ENCODE measurements around the gene CDH19.
A peak's percentile ranks its signal among the peaks of the same experiment; 100 is the strongest.
"Not testable (repeated sequence)": the region's sequence is repeated elsewhere in the genome, so short reads cannot be mapped to it uniquely, and the experiment has no call there.

Gene CDH19

DNA sequence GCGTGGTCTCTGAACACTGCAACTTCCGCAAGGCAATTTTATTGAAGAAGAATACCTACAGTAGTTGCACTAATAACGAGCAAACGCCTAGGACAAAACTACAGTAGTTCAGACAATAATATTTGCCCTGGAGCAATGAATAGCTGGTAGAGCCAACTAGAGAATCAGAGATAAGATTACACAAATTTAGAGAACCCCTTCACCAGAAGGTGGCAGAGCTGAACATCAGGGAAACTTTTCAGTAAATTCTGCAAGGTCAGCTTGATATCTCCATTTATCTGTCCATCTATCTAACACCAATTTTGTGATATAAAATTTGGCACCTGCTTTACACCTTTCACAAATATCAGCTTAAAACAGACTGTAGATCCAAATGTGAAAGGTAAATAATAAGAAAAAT is 43.8 kb downstream of the CDH19 start:
- peak; percentile 32 for DNase-seq

DNA sequence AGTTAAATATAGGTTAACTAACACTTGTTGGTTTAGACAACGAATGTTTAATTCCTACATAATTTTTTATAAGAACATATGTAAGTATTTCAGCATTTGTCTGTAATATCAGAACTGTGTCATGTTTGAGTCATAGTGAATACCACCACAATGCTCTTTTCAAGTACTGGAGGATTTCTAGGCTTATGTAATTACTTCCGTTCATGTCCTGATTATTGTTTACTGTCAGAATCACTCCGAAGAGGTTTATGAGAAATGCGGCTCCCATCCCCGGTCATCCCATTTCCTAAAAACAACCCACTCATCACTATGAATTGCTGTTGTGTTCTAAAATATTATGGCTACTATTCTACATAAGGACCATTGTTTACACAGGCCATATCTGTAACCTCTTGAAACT is 45.1 kb downstream of the CDH19 start:
- DNase-seq: peak; percentile 40

DNA sequence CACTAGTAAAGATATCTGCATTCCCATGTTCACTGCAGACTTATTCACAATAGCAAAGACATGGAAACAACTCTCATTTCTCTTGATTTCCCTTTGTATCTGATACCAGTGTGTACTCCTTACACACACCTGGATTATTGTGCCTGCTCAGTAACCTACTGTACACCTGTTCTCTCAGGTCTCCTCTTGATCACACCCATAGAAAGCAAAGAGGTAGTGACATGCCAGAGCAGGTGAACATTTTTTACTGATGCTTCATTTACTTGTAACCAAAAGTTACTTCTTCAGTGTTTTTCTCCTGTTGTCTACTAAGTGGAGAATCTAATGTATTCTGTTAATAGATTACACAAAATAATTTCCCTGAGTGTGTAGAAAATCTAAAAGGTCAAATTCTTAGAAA is 46.8 kb downstream of the CDH19 start:
- no peak for DNase-seq

DNA sequence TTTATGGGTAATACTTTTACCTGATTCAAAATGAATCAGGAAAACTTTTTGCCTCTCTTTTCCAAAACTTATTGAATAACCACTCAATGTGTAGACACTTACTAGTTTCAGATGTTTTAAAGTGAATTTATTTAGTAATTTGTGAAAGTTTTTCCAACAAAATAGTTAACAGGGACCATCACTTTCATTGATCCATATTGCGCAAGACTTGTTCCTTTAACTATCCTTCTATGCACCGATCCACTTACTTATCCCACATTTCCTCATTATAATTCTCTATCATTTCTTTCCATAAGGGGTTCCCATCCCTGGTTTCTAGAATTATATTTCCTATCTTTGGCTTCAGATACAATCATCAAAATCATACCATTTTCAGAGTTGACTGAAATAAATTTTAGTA is 48.3 kb downstream of the CDH19 start:
- no peak for DNase-seq

DNA sequence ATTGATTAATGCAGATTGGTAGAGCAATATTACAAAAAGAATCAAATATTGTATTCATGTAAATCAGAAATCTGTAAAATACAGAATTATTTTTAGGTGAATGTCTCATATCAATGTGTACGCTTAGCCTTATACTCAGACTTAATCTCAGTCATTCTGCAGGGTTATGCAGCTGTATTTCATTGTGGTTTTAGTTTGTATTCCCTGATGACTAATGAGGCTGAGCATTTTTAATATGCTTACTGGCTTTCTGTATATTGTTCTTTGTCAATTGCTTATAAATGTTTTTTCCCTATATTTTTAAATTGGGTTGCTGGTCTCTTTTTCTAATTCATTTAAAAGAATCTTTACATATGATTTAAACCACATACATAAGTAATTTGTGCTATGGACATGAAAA is 50.1 kb downstream of the CDH19 start:
- no peak for DNase-seq

DNA sequence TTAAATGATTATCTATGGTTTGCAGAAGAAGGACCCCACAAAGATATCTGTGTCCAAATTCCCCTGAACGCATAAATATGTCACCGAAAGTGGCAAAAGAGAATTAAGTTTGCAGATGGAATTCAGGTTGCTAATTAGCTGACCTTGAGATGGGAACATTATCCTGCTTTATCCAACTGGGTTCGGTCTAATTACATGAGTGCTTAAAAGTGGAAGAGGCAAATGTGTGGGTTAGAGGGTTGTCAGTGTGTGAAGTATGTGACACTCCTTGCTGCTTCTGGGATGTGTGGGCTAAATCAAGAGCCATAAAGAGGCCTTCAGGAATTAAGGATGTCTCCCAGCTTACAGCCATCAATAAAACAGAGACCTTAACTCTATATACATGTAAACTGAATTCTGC is 53.5 kb downstream of the CDH19 start:
- no peak for DNase-seq

DNA sequence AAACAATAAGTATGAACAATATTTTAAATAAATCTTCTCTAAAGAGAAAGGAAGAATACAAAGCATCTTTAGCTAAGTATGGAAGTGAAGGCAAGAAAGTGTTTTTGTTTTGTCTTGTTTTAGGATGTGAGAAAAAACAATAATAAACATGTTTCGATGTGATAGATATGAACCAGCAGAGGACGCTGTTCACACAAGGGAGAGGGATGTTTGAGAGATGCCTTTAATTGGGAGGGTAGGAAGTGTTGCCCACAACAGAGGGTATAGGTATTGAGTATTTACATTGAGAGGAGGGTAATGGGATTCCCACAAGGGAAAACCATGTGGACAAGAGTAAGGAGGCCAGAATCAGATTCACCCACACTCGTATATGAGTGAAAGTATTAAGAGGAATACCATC is 55.1 kb downstream of the CDH19 start:
- DNase-seq: no peak

DNA sequence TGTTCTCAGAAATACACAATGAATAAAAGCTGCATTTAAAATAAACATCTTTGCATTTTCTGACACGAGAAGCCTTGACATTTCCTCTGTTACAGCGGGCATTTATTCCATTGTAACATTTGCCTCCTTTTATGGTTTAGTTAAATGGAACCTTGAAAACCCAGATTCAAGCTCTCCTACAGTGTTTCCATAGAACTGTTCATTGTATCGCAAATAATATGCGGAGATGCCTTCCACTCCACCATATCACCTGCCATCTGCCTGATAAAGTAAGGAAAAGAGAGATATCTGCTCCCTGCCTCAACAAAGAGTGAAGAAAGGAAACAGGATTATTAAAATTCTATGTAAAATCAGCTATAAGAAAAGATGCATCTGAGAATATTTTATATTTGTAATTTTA is 69.8 kb downstream of the CDH19 start:
- DNase-seq: peak; percentile 18

DNA sequence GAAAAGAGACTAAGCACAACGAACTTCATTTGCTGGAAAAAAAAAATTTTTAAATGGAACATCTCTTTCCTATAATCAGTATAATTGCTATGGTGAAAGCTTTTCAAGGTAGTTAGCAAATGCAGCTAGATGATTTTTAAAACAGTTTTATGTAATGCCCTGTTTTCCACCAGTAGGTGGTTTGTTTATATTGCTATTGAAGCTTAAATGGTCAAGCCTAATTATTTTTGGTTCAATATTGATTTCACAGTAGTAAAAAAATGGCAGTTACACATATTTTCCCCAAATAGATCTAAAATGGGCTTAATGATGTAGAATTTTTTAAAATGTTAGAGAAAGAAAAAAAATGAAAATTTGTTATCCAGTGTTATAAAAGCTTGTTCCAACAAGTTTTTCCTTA is 70.2 kb downstream of the CDH19 start:
- no peak for DNase-seq

DNA sequence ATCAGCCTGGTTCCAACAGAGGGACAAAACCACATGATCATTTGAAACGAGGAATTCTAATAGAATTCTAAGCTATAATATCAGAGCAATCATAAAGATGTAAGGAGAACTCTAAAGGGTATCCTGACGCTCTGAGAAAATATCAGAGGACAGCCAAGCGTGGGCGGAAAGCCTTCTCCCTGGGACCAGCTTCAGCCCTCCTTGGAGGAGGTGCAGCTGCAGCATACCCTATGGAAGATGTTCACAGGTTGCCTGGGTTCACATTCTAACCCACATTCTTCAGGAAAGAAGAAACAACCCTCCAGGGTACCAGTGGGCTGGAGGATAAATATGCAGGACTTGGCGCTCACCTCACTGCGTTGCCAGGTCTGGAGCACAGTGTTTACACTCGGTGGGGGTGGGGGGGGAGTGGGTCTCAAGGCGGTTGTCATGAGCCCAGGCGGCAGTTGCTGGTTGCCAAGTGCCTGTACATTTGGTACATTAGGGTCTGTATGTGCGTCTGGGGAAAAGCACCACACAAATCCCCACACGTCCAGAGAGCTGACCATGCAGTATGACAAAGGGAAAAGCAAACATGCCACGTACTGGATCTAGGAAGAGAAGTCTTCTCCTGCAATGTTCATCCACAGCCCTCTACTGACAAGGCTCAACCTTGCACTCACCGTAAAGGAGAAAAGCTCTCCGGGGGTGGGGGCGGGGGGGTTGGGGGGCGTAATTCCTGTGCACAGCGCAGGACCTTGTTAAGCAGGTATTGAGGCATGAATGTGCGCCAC is 80.5 kb downstream of the CDH19 start:
- peak; percentile 42 for DNase-seq

DNA sequence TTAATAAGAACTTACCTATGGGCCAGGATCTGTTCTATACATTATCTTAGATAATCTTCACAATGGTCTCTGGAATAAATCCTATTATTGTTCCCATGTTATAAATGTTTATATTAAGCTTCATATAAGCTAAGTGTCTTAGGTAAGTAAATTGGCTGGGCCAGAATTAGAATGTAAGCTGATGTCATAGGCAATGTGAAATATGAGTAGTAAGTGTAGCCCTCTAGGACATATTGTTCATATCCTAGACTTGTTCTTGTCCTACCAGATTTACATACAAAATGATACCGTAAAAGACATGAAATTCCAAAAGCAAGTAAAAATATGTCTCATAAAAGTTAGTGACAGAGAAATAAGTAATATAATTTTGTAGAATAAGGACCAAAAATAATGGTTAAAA is 89.9 kb downstream of the CDH19 start:
- DNase-seq: no peak

DNA sequence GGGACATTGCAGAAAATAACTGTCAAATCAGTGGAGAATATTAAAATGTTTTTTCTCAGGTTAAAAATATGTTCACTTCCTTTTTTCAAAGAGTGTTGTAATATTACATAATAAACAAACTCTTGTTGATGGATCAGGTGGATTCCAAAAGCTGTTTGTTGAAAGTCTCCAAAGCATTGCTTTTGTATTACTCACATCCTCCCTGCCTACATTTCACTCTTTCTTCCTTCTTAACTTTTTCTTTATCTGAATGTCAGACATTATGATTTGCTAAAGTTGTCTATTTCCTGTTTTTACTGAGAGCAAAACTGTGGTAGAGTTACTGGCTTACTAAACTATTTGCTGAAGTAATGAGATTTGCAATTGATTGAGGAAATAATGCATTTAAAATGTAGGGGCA is 92.1 kb downstream of the CDH19 start:
- DNase-seq: no peak

DNA sequence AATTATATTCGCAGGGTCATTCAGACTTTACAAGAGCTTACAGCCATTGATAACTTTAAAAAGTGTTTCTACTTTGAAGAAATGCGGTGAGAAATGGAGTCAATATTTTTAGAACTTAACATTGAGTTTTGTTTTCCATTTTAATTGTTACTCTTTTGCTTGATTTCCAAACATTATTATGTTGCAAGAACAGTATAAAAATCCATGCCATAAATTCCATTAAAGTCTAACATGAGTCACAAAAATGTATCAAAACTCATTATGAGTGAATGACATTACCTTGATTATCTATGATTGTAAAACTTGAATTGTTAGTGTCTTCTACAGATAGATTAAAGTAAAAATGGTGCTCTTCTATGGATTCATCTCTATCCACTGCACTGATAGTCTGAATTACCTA is 92.6 kb downstream of the CDH19 start:
- no peak for DNase-seq

DNA sequence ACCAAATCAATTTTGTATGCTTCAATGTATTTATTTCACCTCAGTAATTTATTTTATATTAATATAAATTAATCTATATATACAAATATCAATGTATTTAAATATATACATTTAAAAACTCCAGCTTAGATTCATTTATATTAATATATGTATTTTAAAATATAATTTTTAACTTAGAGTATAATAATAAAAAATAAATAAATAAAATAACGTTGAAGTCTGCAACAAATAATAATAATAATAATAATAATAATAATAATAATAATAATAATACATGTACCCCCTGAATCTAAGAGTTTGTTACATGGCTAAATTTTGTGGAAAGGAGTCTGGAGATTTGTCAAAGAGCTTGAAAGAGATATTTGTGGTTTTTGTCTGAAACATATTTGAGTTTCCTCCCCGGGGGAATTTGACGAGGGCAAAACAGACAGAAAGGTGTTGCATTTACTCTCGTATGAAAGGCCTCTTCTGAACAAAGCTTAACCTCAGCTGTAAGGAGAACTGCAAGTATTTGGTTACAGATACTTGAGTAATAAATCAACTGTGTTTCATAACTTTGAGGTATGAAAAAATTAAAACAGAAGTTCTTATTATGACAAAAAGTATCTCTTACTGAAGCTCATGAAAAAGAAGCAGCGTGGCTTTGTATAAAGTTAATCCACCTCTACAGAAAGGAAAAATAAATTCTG is 93.4 kb downstream of the CDH19 start:
- DNase-seq: no peak

DNA sequence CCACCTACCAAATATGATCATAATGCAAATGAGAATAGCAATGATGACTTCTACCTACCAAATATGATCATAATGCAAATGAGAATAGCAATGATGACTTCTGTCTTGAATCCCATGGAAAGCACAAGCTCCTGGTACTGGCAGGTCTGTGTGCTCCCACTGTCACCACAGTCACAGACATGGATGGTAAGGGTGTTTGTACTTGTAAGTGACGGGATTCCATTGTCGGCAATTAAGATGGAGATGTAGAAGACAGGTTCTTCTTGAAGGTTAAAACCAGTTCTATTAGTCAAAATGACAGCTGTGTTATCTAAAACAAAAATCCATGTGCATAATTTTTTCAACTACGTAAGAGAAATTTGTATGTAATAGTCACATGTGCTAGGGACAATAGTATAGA is 95.0 kb downstream of the CDH19 start:
- DNase-seq: no peak

DNA sequence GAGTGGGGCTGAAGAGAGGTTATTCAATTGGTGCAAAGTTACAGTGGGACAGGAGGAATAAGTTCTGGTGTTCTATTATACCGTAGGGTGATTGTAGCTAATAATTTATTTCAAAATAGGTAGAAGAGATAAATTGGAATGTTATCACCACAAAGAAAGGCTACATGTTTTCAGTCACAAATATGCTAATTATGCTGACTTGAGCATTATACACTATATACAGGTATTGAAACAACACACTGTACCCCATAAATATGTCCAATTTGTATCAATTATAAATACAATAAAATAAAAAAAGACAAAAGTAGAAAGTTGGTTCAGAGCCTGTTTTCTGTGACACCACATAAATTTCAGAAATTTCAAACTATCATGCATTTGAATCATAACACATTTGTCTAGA is 97.7 kb downstream of the CDH19 start:
- DNase-seq: no peak

DNA sequence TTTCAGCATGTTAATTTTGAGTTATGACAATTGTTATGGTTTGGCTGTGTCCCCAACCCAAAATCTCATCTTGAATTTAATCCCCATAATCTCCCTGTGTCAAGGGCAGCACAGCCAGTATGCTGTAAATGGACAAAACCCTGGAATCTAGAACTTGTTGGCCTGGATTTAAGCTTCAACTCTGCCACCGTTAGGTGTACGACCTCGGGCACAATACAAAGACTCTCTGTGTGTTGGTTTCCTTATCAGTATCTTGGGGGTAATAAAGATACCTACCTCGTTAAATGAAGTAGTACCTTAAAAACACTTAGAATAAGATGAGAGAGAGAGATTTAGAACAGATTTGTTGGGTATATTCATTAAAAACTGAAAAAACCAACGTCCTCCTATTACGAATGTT is 106.5 kb downstream of the CDH19 start:
- no peak for DNase-seq

DNA sequence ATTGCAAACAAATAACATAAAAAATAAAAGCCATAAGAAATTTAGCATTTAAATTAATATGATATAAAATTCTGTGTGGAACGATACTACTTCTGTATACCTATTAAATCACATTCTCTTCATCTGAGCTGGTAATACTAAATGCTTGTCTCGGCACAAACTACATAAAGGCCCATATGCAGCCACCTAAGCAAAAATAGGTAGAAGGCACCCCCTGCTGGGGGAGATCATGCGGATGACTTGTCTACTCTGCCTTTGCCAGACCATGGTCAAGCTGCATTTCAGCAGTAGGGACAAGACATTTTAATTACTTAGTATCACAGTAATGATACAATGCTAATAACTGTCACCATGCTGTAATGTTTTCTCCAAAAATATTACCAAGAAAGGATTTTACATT is 108.0 kb downstream of the CDH19 start:
- peak; percentile 63 for DNase-seq

DNA sequence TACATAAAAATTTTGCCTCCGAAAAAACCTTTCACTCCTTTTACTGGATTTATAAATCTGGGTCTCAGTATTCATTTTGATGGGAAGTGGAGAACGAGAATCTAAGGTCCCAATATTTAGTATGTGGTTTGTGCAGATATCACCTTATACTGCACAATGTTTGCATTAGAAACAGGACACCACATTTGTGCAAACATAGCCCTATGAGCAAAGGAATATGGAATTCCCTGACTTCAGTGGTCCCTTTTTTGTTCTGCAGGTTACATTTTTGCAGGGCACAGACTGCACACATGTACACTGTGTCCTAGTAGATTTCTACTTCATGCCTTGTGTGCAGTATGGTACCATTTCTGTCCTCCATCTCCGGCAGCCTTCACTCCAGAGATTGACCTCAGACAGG is 130.0 kb downstream of the CDH19 start:
- DNase-seq: no peak

DNA sequence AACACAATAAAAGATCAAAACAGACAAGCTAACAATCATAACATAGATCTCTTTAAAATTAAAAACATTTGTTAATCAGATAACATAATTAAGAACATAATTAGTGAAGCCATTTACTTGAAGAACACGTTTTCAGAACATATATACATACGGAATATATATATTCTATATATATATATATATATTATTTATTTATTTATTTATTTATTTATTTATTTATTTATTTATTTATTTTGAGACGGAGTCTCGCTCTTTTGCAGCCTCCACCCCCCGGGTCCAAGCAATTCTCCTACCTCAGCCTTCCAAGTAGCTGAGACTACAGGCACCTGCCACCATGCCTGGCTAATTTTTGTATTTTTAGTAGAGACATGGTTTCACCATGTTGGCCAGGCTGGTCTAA is 137.7 kb downstream of the CDH19 start:
- DNase-seq: not testable (repeated sequence)

DNA sequence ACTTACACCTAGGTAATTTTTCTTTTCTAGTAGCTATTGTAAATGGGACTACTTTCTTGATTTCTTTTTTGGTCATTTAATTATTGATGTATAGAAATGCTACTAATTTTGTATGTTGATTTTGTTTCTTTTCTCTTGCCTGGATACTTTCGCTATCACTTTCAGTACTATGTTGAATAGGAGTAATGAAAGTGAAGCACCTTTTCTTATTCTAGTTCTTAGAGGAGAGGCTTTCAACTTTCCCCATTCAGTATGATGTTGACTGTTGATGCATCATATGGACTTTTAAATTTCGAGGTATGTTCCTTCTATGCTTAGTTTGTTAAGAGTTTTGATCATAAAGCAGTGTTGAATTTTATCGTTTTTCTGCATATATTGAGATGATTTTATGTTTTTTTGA is 142.5 kb downstream of the CDH19 start:
- DNase-seq: no peak

DNA sequence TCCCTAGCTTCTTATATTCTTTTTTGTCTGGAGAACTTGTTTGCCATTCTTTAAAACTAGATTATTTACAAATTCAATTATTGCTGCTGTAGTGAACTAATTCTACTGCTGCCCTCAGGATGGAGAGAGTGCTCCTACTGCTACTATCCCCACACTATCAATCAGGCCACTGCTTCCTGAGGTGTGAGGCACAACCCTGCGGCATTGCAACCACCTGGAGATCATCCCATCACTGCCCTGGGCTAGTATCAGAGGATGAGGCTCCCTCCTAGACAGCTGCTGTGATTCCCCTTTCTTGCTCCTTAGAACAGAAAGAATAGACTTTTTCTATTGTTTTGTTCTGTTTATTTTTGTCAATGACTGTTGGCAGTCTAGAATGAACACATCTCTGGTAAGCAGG is 146.6 kb downstream of the CDH19 start:
- DNase-seq: no peak

All from NCI-H2227 treated with DMSO at 0.1 percent for 48 hours (cell line).